Mesodermal cell (in vitro differentiated cells): Measurements from ENCODE around the gene GBGT1.

Experiments used
- H3K27ac ChIP-seq: 2 replicates; pipeline ENCODE4 v1.7.0; 2013; ENCODE audit warnings: mild to moderate bottlenecking, low read depth, low read length, moderate library complexity; ENCODE audit not compliant: severe bottlenecking
- H3K36me3 ChIP-seq: 2 replicates; pipeline ENCODE4 v1.7.1; 2013; ENCODE audit warnings: mild to moderate bottlenecking, low read length, moderate library complexity; ENCODE audit not compliant: control insufficient read depth, insufficient read depth
- H3K4me1 ChIP-seq: one replicate; pipeline ENCODE4 v1.7.1; 2013; ENCODE audit warnings: mild to moderate bottlenecking, low read length; ENCODE audit not compliant: insufficient read depth, control insufficient read depth, poor library complexity, severe bottlenecking
- H3K4me3 ChIP-seq: 2 replicates; pipeline ENCODE4 v1.7.0; 2013; ENCODE audit warnings: low read length, control low read depth, mild to moderate bottlenecking; ENCODE audit not compliant: insufficient read depth, poor library complexity, severe bottlenecking; ENCODE audit errors: extremely low read depth
- H3K9me3 ChIP-seq: 2 replicates; pipeline ENCODE4 v1.7.1; 2013; ENCODE audit warnings: mild to moderate bottlenecking, low read length, moderate library complexity; ENCODE audit not compliant: control insufficient read depth
- WGBS, 2 experiments: methylation state at CpG; one replicate each; pipeline ENCODE4 v1.1.5; 2013; ENCODE audit warnings: missing lambda C conversion rate in 2 of 2; ENCODE audit not compliant: insufficient coverage in 2 of 2; 5-methylcytosine and 5-hydroxymethylcytosine counted together

GBGT1 gene

GRCh38 chr9:133122935-133123611, 40.6 kb downstream of the GBGT1 start:
- H3K4me1 ChIP-seq: peaks cover 38% of the 10 kb centered on the region
- H3K36me3 ChIP-seq: no peaks in the 10 kb centered on the region
- H3K4me3 ChIP-seq: no peak overlapping the region
- H3K27ac ChIP-seq: peak overlapping the region; percentile 72
- H3K9me3 ChIP-seq: no peaks in the 10 kb centered on the region
- 60 to 63% methylated on average over 16 of the region's 19 CpGs for WGBS, 2 experiments

DNA sequence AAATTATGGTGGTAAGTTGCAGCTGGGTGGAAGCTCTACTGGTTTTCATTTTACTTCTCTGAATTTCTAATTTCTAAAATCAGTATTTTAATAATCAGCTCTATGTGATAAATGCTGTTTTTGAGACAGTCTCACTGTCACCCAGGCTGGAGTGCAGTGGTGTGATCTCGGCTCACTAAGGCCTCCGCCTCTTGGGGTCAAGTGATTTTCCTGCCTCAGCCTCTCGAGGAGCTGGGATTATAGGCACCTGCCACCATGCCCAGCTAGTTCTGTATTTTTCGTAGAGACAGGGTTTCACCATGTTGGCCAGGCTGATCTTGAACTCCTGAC, 41.1 kb downstream of the GBGT1 start:
- no peak overlapping the region for H3K4me3 ChIP-seq
- no peaks in the 10 kb centered on the region for H3K9me3 ChIP-seq
- H3K4me1 ChIP-seq: peaks cover 38% of the 10 kb centered on the region
- no peaks in the 10 kb centered on the region for H3K36me3 ChIP-seq
- WGBS, 2 experiments: 83 to 98% methylated on average over 4 of the region's 4 CpGs
- H3K27ac ChIP-seq: peak overlapping the region; percentile 72

DNA sequence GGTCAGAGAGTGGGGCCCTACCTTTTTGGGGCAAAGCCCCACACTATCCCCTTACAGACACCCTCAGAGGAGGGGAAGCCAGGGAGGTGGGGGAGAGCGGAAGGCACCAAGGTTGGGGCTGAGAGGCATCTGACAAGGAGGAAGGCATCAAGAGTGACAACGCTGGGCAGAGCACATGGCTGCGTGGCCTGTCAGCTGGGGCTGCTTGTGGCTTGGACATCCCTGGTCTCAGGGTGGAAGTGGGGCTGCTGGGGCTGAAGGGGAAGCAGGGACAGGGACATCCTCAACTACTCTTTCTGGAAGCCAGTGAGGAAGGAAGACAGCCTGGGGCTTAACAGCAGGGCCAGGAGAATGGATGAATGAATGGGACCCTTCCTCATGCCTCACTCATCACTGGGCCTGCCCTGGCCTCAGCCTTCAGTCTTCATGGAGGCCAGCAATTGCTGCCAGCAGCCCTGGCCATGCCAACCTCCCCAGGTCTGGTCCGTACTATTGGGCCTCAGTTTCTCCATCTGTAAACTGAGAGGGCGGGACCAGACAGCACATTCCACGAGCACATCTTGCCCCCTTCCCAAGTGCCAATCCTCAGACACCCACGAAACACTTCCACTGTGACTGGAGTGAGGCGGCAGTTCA, 41.7 kb downstream of the GBGT1 start:
- 98% methylated on average over 6 to 7 of the region's 8 CpGs for WGBS, 2 experiments
- no peak overlapping the region for H3K4me3 ChIP-seq
- peaks cover 38% of the 10 kb centered on the region for H3K4me1 ChIP-seq
- H3K36me3 ChIP-seq: peaks cover under 1% of the 10 kb centered on the region
- no peaks in the 10 kb centered on the region for H3K9me3 ChIP-seq
- peak overlapping the region; percentile 72 for H3K27ac ChIP-seq

GRCh38 chr9:133121198-133121914, 42.4 kb downstream of the GBGT1 start, which contains the start of gene RALGDS:
Gene RALGDS, minus strand, starts transcription at chr9:133121240. Its CDS starts 86 bp downstream, at chr9:133121154.
- Histone ChIP-seq H3K4me1 (peaks cover 41% of the 10 kb centered on the region), H3K27ac (no peak within 1 kb of the TSS), H3K4me3 (peak within 1 kb of the TSS; percentile 71), H3K36me3 (peaks cover 8% of the 10 kb centered on the region), H3K9me3 (no peaks in the 10 kb centered on the region)
- WGBS, 2 experiments: 12 to 30% methylated on average over 16 to 31 of the region's 53 CpGs

- Histone ChIP-seq H3K36me3 (peaks cover 12% of the 10 kb centered on the region), H3K4me1 (peaks cover 49% of the 10 kb centered on the region), H3K9me3 (no peaks in the 10 kb centered on the region), H3K4me3 (peak overlapping the region; percentile 71), H3K27ac (no peak overlapping the region)
- 4 to 5% methylated on average over 44 to 49 of the region's 66 CpGs for WGBS, 2 experiments
Measured at GRCh38 chr9:133120501-133121197, 43.1 kb downstream of the GBGT1 start.

GRCh38 chr9:133119846-133120500, 43.7 kb downstream of the GBGT1 start:
- Histone ChIP-seq H3K4me3 (peak overlapping the region; percentile 71), H3K36me3 (peaks cover 12% of the 10 kb centered on the region), H3K4me1 (peaks cover 55% of the 10 kb centered on the region), H3K27ac (peak overlapping the region; percentile 59), H3K9me3 (no peaks in the 10 kb centered on the region)
- 69 to 77% methylated on average over 14 to 15 of the region's 21 CpGs for WGBS, 2 experiments

DNA sequence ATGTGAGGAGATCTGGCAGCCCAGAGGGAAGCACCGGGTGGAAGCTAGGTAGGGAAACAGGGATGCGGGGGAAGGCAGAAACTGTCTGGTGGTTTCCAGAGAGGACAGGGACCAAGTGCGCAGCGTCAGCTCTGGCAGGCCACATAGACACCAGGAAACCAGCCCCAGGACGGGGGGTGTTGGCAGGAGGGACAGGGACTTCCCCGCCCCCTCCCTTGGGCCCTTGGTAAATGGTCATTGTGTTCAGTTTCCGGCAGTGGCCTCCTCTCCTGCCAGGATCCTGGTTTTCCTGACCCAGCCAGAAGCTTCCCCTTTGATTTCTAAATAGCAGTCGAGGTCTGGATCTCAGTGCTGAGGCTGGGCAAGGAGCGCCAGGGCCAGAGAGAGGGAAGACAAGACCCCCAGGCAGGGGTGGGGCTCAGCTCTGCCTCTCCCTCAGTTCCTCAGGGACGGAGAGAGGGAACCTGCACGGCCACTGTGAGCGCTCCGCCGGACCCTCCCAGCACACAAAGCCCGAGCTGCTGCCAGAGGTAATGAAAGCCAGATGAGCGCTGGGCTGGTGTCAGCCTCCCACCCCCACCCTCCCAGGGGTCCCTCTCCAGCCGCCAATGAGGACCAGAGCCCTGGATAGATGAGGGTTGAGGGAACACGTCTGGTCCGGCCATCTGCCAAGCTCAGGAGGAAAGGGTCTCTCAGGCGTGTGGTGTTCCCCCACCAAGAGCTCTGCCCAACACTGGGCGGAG, 44.4 kb downstream of the GBGT1 start:
- Histone ChIP-seq H3K27ac (peak overlapping the region; percentile 59), H3K9me3 (no peaks in the 10 kb centered on the region), H3K4me1 (peaks cover 59% of the 10 kb centered on the region), H3K36me3 (peaks cover 12% of the 10 kb centered on the region), H3K4me3 (peak overlapping the region; percentile 71)
- WGBS, 2 experiments: 70 to 73% methylated on average over 10 to 13 of the region's 21 CpGs

DNA sequence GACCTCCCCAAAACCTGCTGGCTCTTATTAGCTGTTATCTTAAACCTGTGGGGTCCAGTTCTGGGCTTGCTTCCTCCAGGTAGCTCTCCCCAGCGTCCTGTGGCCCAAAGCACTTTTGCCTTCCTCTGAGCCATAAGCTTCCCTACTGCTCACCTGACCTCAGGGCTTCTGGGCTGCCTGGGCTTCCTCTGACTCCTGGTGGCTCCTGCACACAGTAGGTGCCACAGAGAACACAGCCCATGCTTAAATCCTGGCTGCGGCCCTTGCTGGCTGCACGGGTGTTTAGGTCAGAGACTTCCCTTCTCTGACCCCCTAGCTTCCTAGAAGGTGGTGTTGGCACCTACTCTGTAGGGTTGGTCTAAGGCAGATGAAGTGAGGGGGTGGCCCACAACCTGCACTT, 45.1 kb downstream of the GBGT1 start:
- 92 to 100% methylated on average over 1 of the region's 3 CpGs for WGBS, 2 experiments
- Histone ChIP-seq H3K36me3 (peaks cover 12% of the 10 kb centered on the region), H3K27ac (peak overlapping the region; percentile 59), H3K4me1 (peaks cover 65% of the 10 kb centered on the region), H3K4me3 (no peak overlapping the region), H3K9me3 (no peaks in the 10 kb centered on the region)

GRCh38 chr9:133118179-133118520, 45.6 kb downstream of the GBGT1 start:
- Histone ChIP-seq H3K4me3 (no peak overlapping the region), H3K27ac (peak overlapping the region; percentile 10), H3K9me3 (no peaks in the 10 kb centered on the region), H3K36me3 (peaks cover 12% of the 10 kb centered on the region), H3K4me1 (peaks cover 65% of the 10 kb centered on the region)
- WGBS, 2 experiments: 91 to 93% methylated on average over 3 of the region's 3 CpGs
